GM12801 (cell line): ENCODE data around the gene MVP.

ENCODE experiments used
- TF ChIP-seq, protein P1 (sequence below): IDR thresholded peaks from one replicate; pipeline ENCODE4 v1.5.1; 2011; ENCODE audit warnings: control low read depth; ENCODE audit not compliant: insufficient read length; ENCODE audit errors: extremely low read depth

MVP gene

DNA sequence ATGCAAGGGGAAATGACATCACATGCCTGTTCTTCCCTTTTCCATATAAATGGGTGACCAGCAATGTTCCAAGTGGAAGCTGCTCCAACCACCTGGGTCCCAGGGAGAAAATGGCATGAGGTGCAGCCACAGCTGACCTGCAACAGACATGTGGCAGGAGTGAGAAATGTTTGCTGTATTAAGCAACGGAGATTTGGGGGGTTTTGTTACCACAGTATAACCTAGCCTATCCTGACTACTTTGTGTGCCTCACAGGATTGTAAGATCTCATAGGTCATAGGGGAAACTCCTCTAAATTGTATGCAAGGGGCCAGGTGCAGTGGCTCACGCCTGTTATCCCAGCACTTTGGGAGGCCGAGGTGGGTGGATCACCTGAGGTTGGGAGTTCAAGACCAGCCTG is 30.7 kb downstream of the MVP start:
- TF ChIP-seq, protein P1, sequence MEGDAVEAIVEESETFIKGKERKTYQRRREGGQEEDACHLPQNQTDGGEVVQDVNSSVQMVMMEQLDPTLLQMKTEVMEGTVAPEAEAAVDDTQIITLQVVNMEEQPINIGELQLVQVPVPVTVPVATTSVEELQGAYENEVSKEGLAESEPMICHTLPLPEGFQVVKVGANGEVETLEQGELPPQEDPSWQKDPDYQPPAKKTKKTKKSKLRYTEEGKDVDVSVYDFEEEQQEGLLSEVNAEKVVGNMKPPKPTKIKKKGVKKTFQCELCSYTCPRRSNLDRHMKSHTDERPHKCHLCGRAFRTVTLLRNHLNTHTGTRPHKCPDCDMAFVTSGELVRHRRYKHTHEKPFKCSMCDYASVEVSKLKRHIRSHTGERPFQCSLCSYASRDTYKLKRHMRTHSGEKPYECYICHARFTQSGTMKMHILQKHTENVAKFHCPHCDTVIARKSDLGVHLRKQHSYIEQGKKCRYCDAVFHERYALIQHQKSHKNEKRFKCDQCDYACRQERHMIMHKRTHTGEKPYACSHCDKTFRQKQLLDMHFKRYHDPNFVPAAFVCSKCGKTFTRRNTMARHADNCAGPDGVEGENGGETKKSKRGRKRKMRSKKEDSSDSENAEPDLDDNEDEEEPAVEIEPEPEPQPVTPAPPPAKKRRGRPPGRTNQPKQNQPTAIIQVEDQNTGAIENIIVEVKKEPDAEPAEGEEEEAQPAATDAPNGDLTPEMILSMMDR = no peak

DNA sequence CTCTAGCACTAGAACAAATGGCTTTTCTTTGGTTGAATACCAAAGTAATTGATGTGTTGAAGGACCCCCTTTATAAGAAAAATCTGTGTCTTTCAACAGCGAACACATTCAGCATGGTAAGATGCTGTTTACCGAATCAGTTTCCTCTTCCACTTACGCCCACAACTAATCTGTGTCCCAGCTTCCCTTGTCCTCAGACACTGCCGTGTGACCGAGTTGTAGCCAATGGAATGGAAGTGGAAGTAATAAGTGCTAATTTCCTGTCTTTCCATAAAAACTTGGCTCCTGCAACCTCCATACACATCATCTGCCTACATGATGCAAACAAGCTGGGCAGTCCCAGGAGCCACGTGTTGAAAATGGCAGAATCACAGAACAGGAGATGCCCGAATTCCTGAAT is 32.4 kb downstream of the MVP start:
- TF ChIP-seq, protein P1 = no peak

DNA sequence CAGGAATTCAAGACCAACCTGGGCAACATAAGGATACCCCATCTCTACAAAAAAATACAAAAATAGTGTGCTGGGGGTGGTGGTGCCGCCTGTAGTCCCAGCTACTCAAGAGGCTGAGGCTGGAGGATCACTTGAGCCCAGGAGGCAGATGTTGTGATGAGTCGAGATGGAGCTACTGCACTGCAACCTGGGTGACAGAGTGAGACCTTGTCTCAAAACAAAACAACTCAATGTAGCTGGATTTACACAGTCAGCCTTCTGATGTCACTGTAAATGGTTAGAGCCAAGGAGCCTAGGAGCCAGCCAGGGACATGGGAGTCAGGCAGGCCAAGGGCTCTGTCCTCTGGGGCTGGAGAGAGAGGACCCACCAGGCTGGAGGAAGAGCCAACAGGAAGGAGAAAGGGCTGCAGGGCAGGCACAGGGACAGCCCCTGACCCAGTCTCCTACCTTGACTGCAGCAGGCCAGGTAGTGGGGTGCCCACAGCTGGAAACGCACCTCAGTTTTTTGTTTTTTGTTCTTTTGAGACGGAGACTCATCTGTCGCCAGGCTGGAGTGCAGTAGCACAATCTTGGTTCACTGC is 34.3 kb downstream of the MVP start:
- TF ChIP-seq, protein P1 = no peak

DNA sequence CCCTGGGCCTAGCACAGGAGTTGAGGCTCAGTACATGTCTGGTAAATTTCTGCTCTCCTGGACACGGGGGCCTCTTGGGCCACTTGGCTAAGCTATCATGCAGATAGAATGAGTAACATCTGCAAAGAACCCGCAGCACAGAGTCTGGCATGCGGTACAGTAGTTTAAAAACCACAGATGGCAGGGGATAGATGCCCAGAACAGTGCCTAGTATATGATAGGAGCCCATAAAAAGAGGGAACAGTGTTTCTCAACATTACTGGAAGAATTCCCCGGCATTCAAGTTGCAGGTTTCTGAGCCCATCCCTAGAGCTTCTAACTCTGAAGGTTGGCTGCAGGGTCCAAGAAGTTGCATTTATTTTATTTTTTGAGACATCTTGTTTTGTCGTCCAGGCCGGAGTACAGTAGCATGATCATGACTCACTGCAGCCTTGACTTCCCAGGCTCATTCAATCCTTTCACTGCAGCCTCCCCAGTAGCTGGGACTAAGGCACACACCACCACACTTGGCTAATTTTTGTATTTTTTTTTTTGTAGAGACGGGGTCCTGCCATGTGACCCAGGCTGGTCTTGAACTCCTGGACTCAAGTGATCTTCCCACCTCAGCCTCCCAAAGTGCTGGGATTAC is 37.0 kb downstream of the MVP start:
- TF ChIP-seq, protein P1 = no peak

DNA sequence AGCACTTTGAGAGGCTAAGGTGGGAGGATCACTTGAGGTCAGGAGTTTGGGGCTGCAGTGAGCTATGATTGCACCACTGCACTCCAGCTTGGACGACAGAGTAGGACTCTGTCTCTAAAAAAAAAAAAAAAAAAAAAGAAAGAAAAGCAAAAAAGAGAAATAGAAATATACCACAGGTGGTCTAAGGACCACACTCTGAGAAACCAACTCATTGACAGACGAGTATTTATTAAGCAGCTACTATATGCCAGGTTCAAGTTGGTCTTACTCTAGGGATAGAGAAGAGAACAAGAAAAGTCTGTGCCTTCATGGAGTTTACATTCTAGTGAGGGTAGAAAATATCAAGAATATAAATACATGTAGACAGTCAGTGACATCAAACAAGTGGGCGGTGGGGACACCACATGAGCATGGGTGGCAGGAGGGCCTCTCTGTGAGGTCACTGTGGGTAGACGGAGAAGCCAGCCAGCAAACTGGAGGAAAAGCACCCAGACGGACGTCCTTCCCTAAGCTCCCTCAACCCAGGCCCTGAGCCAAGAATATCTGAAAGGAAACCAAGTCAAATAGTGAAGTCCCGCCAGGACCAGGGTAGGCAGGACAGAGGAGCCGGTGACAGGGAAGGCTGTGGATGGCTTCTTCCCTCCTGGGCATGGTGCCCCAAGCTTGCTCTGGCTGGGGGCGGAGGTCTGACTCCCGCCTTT is 38.0 kb downstream of the MVP start:
- TF ChIP-seq, protein P1 = no peak

DNA sequence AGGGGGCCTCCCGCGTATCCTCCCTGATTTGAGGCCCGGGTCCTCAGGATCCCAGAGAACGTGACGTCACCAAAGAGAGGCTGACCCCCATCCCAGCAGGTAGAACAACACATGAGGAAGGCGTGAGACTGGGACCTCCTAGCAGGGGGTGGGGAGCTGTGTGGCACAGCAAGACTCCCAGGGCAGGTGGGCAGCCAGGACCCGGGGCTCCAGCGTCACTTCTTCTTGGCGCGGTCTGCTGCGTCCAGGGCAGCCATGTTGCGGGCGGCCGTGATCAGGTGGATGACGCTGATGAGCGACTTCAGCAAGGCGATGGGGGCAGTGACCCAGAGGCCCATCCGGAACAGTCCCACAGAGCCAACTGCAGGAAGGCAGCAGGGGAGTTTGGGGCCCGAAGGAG is 38.7 kb downstream of the MVP start:
- TF ChIP-seq, protein P1 = no peak

DNA sequence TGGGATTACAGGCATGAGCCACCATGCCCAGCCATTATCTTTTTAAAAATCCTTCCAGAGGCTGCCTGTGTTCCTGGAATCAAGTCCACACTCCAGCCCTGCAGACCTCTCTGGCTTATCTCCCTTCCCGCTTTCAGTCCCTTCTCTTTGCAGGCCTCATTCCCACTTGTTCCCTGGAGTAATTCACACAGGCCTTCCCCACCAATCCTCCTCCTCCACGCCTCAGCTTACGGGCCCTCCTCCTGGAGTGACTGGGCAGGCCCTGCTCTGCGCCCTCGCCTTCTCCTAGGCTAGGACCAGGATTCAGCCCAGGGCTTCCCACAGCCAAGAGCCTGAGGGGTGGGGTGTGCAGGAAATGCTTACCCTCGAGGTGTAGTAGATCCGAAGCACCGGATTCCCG is 40.0 kb downstream of the MVP start:
- TF ChIP-seq, protein P1 = no peak
